Measurements from ENCODE around the gene HOXB1. TPM values are rescaled to one million over a fixed set of nuclear protein-coding genes. Genes with fewer than 3 reads are reported as not detected.
"Not testable (repeated sequence)": the region's sequence is repeated elsewhere in the genome, so short reads cannot be mapped to it uniquely, and the experiment has no call there.

HOXB1 gene
- total RNA-seq, 1 donor from 2014 or later, result not detected

GRCh38 chr17:48510761-48511604, 19.8 kb downstream of the HOXB1 start:
- no peak for FAIRE-seq
- H3K27me3 ChIP-seq (ENCODE audit: control insufficient read depth, insufficient read depth, low read length), result peaks cover 17% of the 10 kb centered on the region
- no peak for DNase-seq (ENCODE audit: low read depth)

GRCh38 chr17:48510381-48510760, 20.4 kb downstream of the HOXB1 start:
- no peak for FAIRE-seq
- no peak for TF ChIP-seq CTCF (IDR thresholded peaks at IDR 0.05; ENCODE audit: insufficient read depth, low read length, severe bottlenecking)
- Histone ChIP-seq H3K27me3 (ENCODE audit: control insufficient read depth, insufficient read depth, low read length) (peaks cover 15% of the 10 kb centered on the region), H3K4me3 (ENCODE audit: low read depth, low read length) (no peak overlapping the region), H3K36me3 (ENCODE audit: control insufficient read depth, insufficient read depth, low read length) (no peaks in the 10 kb centered on the region)
- no peak for DNase-seq (ENCODE audit: low read depth)

More at GRCh38 chr17:48510761-48511604, 19.8 kb downstream of the HOXB1 start:
- no peak overlapping the region for H3K4me3 ChIP-seq (ENCODE audit: low read depth, low read length)
- no peaks in the 10 kb centered on the region for H3K36me3 ChIP-seq (ENCODE audit: control insufficient read depth, insufficient read depth, low read length)
- TF ChIP-seq CTCF (IDR thresholded peaks at IDR 0.05; ENCODE audit: insufficient read depth, low read length, severe bottlenecking), result no peak

GRCh38 chr17:48509708-48510107, 21.1 kb downstream of the HOXB1 start:
- H3K27me3 ChIP-seq (ENCODE audit: control insufficient read depth, insufficient read depth, low read length); DNase-seq (ENCODE audit: low read depth); FAIRE-seq; H3K36me3 ChIP-seq (ENCODE audit: control insufficient read depth, insufficient read depth, low read length); H3K4me3 ChIP-seq (ENCODE audit: low read depth, low read length): not testable (repeated sequence)

DNA sequence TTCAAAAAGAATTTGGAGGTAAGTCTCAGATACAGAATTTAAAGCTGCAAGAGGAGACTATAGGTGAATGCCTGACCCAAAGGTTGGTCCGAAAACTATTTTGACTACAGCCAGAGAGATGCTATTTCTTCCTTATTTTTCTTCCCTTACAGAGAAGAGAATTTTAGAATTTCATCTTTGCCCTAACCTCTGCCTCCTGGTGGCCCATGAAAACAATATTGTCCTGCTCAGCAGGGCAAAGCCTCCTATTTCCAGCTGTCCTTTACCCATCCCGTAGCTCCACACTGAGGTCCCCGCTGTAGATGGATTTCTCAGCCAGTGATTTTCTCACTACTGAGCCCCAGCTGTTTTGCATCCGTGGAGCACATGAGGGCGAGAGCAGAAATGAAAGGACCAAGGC, 24.6 kb downstream of the HOXB1 start:
- no peak overlapping the region for H3K4me3 ChIP-seq (ENCODE audit: low read depth, low read length)
- peaks cover 2% of the 10 kb centered on the region for H3K27me3 ChIP-seq (ENCODE audit: control insufficient read depth, insufficient read depth, low read length)
- no peaks in the 10 kb centered on the region for H3K36me3 ChIP-seq (ENCODE audit: control insufficient read depth, insufficient read depth, low read length)
- FAIRE-seq, result no peak
- no peak for DNase-seq (ENCODE audit: low read depth)
- TF ChIP-seq CTCF (IDR thresholded peaks at IDR 0.05; ENCODE audit: insufficient read depth, low read length, severe bottlenecking), result no peak

DNA sequence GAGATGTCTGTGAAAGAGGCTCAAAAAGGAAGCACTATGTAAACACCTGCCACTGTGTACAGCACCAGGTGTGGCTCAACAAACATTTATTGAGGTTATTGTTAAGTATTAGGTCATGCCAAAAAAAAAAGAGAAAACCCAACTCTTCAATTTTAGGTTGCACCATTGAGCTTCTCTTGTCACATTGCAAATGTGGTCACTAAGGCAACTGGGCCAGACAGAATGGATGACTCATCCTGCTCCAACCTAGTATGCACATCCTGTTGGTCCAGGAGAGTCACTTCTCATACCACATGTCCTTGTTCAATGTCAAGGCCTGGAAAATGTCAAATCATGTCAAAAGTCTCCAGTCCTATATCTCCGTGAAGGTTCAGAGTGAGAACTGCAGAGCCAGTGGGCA, 25.0 kb downstream of the HOXB1 start:
- no peak for FAIRE-seq
- TF ChIP-seq CTCF (IDR thresholded peaks at IDR 0.05; ENCODE audit: insufficient read depth, low read length, severe bottlenecking), result no peak
- Histone ChIP-seq H3K4me3 (ENCODE audit: low read depth, low read length) (no peak overlapping the region), H3K36me3 (ENCODE audit: control insufficient read depth, insufficient read depth, low read length) (no peaks in the 10 kb centered on the region), H3K27me3 (ENCODE audit: control insufficient read depth, insufficient read depth, low read length) (peaks cover 5% of the 10 kb centered on the region)
- DNase-seq (ENCODE audit: low read depth), result peak; percentile 75

DNA sequence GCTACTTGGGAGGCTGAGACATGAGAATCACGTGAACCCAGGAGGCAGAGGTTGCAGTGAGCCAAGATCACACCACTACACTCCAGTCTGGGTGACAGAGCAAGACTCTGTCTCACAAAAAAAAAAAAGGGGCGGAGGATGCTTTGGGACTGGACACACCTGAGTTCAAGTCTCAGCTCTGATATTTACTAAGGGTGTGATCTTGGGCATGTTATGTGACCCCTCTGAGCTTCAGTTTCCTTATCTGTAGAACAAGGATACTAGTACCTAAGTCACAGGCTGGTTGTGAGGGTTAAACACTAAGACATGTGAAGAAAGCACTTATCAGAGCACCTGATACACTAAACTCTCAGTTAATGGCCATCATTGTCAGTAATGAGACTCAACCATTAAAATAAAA, 25.9 kb downstream of the HOXB1 start:
- Histone ChIP-seq H3K27me3 (ENCODE audit: control insufficient read depth, insufficient read depth, low read length) (peaks cover 5% of the 10 kb centered on the region), H3K4me3 (ENCODE audit: low read depth, low read length) (no peak overlapping the region), H3K36me3 (ENCODE audit: control insufficient read depth, insufficient read depth, low read length) (no peaks in the 10 kb centered on the region)
- FAIRE-seq (no peak), DNase-seq (ENCODE audit: low read depth) (no peak)
- TF ChIP-seq CTCF (IDR thresholded peaks at IDR 0.05; ENCODE audit: insufficient read depth, low read length, severe bottlenecking), result no peak
